ENCODE data around the gene SPIN1.

Gene SPIN1

DNA sequence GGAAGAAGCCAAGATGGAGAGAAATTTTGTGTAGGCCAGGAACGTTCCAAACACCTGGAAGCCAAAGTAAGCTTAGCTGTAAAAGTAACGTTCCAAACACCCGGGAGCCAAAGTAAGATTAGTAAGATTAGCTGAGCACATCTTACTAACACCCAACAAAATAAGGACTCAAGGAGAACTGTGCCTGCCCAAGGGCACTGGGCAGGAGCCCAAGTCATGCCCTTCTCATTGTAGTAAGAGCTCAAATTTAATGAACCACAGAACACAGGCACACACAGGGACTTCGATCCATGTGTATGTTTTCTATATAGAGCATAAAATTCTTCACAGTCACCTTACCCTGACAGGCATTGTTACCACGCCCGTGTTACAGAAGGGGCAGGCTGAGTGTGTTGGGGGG, 110.6 kb downstream of the SPIN1 start:
- no peak for DNase-seq (ENCODE audit: low read depth)

DNA sequence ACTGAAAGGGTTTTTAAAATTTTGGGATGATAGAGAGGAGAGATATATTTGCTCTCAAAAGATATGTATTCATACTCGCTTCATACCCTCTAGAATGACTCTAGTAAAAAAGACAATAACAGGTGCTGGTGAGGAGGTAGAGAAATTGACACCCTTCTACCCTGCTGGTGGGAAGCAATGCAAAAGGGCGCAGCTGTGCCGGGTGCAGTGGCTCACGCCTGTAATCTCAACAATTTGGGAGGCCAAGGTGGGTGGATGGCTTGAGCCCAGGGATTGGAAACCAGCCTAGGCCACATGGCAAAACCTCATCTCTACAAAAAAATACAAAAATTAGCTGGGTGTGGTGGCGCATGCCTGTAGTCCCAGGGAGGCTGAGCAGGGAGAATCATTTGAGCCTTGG, 112.8 kb downstream of the SPIN1 start:
- no peak for DNase-seq (ENCODE audit: low read depth)

DNA sequence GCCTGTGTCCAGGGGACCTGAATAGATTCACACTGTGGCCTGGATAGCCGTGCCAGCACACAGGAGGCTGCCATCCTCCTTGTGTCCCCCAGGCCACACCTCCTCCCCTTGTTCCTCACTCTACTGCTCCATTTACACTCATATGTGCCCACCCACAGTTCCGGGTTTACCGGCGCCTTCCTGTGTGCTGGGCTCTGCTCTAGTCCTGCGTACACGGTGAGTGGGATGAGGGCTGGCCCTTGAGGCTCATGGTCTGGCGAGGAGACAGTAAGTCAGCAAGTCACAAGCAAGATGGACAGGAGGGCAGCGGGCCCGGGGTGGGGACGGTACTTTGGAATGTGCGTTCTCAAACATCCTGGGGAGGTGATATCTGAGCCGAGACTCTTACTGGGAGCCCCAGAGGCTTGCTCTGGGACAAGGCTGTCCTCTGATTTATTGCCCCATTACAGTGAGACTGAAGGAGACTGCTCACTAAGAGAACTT, 114.3 kb downstream of the SPIN1 start:
- no peak for DNase-seq (ENCODE audit: low read depth)

- no peak for DNase-seq (ENCODE audit: low read depth)
Measured at GRCh38 chr9:88503081-88503844, 115.0 kb downstream of the SPIN1 start.

DNA sequence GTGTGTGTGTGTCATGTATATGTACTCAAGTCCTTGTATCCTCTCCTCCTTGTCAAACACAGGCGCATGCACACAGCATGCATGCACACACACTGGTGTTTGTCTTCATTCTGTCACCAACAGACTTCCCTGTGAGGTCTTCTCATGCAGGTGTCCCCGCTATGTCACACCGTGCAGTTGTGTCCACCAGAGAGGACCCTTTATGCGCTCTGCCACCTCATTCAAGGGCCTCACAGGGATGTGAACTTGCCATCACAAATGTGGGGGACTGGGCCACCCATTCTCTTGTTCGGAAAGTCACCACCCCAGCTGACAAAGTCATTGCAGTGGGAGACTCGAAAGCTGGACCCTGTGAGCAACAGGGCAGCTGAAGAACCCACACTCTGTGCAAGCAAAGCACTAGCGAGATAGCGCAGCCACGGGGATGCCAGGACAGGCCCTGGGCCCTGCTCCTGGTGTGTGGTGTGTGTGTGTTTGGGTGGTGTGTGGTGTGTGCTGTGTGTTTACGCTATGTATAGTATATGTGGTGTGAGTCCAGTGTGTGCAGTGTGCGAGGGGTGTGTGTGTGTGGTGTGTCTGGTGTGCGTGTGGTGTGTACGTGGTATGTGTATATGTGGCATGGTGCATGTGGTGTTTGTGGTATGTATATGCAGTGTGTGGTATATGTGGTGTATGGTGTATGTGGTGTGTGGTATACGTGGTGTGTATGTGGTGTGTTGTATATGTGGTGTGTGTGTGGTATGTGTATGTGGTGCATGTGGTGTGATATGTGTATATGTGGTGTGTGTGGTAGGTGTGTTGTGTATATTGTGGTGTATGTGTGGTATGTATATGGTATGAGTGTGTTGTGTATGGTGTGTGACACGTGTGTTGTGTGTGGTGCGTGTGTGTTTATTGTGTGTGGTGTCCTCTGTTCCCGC, 115.9 kb downstream of the SPIN1 start:
- no peak for DNase-seq (ENCODE audit: low read depth)

DNA sequence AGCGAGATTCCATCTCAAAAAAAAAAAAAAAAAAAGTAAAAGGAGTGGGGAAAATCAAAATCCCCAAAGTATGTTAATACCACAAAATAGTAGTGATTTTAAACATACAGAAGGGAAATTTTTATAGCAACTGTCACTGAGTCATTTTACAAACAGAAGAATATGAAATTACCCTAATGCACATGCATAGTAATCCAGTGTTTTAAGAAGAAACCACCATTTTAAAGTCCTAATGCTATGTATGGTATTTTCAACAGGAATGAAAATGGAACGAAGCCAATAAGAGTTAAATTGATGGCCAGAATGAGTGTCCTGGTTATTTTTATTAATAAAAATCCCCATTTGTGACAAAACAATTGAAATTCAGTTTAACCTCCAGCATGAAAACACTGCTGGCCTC, 120.1 kb downstream of the SPIN1 start:
- DNase-seq (ENCODE audit: low read depth) = no peak

DNA sequence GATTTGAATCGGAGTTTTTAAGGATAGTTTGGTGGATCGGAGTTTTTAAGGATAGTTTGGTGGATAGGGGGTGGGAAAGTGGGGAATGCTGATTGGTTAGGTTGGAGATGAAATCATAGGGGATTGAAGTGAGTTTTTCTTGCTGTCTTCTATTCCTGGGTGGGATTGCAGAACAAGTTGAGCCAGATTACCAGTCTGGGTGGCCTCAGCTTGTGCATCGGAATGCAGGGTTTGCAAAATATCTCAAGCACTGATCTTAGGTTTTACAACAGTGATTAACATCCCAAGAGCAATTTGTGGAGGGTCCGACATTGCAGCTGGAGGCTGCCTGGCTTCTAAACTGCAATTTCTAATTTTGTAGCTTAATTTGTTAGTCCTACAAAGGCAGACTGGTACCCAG, 123.7 kb downstream of the SPIN1 start:
- DNase-seq (ENCODE audit: low read depth) = no peak

- DNase-seq (ENCODE audit: low read depth) = no peak
Measured at GRCh38 chr9:88514247-88514646, 126.0 kb downstream of the SPIN1 start.

GRCh38 chr9:88521308-88521707, 133.1 kb downstream of the SPIN1 start:
- DNase-seq (ENCODE audit: low read depth) = no peak

DNA sequence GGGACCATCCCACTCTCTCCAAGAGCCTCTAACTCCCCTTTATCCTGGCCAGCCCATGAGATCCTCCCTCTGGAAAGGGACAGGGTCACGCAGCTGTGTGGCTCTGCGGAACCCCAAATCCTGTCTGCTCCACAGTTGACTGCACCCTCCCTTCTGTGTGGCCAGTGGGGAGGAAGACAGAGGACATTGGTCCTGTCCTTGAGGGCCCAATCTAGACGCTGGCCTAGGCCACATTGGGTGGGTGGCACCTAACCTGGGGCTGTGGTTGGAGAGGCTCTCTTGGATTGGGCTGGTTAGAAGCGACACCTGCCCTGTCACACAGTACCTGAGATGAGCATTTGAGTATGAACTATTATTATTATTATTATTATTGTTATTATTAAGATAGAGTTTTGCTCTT, 134.1 kb downstream of the SPIN1 start:
- no peak for DNase-seq (ENCODE audit: low read depth)

- no peak for DNase-seq (ENCODE audit: low read depth)
Measured at GRCh38 chr9:88523056-88523455, 134.8 kb downstream of the SPIN1 start.

DNA sequence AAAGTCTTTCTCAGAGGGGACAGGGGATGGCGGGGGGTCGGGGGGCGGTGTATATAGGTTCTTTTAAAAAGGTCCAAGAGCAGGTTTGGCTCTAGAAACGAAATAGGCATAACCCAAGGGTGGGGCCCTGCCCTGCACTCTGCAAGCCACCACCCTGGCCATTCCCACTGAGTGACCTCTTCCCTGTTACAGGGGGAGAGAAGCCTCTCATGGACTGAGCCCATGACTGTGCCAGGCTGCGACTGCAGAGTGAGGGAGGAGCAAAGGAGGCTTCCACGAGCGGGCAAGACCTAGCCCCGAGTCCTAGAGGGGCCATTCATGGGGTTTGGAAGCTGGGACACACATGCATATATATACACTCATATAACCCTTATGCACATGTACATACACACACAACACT, 136.7 kb downstream of the SPIN1 start:
- DNase-seq (ENCODE audit: low read depth) = no peak

- no peak for DNase-seq (ENCODE audit: low read depth)
Measured at GRCh38 chr9:88527618-88528017, 139.4 kb downstream of the SPIN1 start.
